NCI-H2107 treated with DMSO at 0.1 percent for 48 hours (cell line): Measurements from ENCODE around the gene ACBD6.

Experiments
- DNase-seq: peaks from one replicate; lab custom pipeline; 2025; ENCODE audit not compliant: unreplicated experiment; lab: John Stamatoyannopoulos, UW

Gene ACBD6

DNA sequence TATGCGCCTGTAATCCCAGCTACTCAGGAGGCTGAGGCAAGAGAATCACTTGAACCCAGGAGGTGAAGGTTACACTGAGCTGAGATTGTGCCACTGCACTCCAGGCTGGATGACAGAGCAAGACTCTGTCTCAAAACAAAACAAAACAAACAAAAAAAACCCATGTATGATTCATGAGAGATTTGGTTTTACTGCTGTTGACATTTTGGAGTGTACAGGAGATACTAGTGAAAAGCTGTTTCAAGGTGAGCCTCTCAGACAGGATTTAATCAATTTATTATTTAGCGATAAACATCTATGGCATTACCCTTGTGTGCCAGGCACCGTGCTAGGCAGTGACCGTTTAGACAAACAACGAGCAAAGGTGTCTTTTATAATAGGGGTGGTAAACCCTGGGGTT is 255.8 kb downstream of the ACBD6 start:
- no peak for DNase-seq

GRCh38 chr1:180244840-180245239 is 257.5 kb downstream of the ACBD6 start:
- DNase-seq = no peak

GRCh38 chr1:180243517-180244221 is 258.7 kb downstream of the ACBD6 start:
- no peak for DNase-seq

- no peak for DNase-seq
Observed at GRCh38 chr1:180241716-180242544, 260.4 kb downstream of the ACBD6 start.

GRCh38 chr1:180239145-180240096 is 263.0 kb downstream of the ACBD6 start:
- no peak for DNase-seq

DNA sequence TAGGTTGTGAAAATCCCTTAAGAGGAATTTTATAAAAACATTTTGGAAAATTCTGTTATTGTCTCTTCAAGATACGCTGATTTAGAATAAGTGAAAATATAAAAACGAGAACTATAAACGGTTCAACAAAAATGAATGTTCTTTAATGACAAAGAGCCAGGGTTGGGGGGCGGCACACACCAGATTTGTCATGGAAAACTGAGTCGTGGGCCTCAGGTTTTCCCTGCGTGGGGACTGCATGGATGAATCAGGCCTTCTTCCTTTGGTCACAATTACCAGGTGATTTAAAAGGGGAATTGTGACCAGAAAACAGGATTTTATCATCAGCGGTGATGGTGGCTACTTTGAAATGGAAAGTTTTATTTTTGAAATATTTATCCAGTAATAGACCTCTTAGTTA is 263.7 kb downstream of the ACBD6 start:
- DNase-seq = no peak
